Liver (tissue), 9 donors: ENCODE data around the gene MPV17. TPM values are rescaled to one million over a fixed set of nuclear protein-coding genes. Genes with fewer than 3 reads are reported as not detected.

ENCODE experiments used
- DNase-seq: peaks from one replicate; pipeline ENCODE4 v3.0.0-alpha.2; 2017; ENCODE audit warnings: low spot score
- H3K27ac ChIP-seq, 2 donors: one replicate each; pipeline ENCODE4 v1.7.0; 2013; ENCODE audit warnings: inconsistent platforms in 2 of 2, low read length in 2 of 2, control low read depth in 1 of 2, low read depth in 1 of 2, mild to moderate bottlenecking in 1 of 2
- H3K27me3 ChIP-seq, 4 donors: one replicate each; pipeline versions ENCODE4 v1.6.1 to v1.7.0; 2013; ENCODE audit warnings: low read length in 3 of 4, inconsistent platforms in 1 of 4, mild to moderate bottlenecking in 1 of 4, moderate library complexity in 1 of 4; ENCODE audit not compliant: control insufficient read depth in 4 of 4, insufficient read depth in 4 of 4
- H3K36me3 ChIP-seq, 4 donors: one replicate each; pipeline versions ENCODE4 v1.6.1 to v1.7.0; 2013; ENCODE audit warnings: low read length in 3 of 4, mild to moderate bottlenecking in 3 of 4, low read depth in 1 of 4, moderate library complexity in 1 of 4; ENCODE audit not compliant: control insufficient read depth in 4 of 4, insufficient read depth in 3 of 4
- H3K4me1 ChIP-seq, 4 donors: one replicate each; pipeline versions ENCODE4 v1.6.1 to v1.7.0; 2013; ENCODE audit warnings: low read length in 3 of 4, mild to moderate bottlenecking in 3 of 4, moderate library complexity in 1 of 4; ENCODE audit not compliant: control insufficient read depth in 4 of 4, insufficient read depth in 4 of 4
- H3K4me3 ChIP-seq, 3 donors: one replicate each; pipeline versions ENCODE4 v1.6.1 to v1.7.0; 2013; ENCODE audit warnings: low read length in 3 of 3, control low read depth in 1 of 3, low read depth in 1 of 3, mild to moderate bottlenecking in 1 of 3
- H3K9ac ChIP-seq, 2 donors: one replicate each; pipeline ENCODE4 v1.7.0; 2013; ENCODE audit warnings: low read length in 2 of 2, mild to moderate bottlenecking in 2 of 2, moderate library complexity in 2 of 2, control low read depth in 1 of 2, low read depth in 1 of 2
- H3K9me3 ChIP-seq, 4 donors: one replicate each; pipeline versions ENCODE4 v1.6.1 to v1.7.0; 2013; ENCODE audit warnings: low read length in 3 of 4; ENCODE audit not compliant: control insufficient read depth in 4 of 4
- EGR1 ChIP-seq, 2 donors: IDR thresholded peaks; 2 replicates each; pipeline ENCODE4 v1.6.1; 2016 to 2018; ENCODE audit warnings: antibody characterized with exemption in 2 of 2, low read depth in 2 of 2
- FOXA1 ChIP-seq: IDR thresholded peaks from 2 replicates; pipeline ENCODE4 v1.6.1; 2016; ENCODE audit warnings: antibody characterized with exemption
- GABPA ChIP-seq, 2 donors: IDR thresholded peaks in 1 of 2; conservative IDR thresholded peaks in 1 of 2; 2 replicates each; pipeline ENCODE4 v1.6.1; 2016; ENCODE audit warnings: antibody characterized with exemption in 2 of 2, mild to moderate bottlenecking in 1 of 2, moderate library complexity in 1 of 2
- HNF4A ChIP-seq, 2 donors: conservative IDR thresholded peaks; 2 replicates each; pipeline ENCODE4 v1.6.1; 2016; ENCODE audit warnings: antibody characterized with exemption in 2 of 2, mild to moderate bottlenecking in 2 of 2
- HNF4G ChIP-seq: IDR thresholded peaks from 2 replicates; pipeline ENCODE4 v1.6.1; 2016; ENCODE audit warnings: antibody characterized with exemption
- JUND ChIP-seq, 2 donors: IDR thresholded peaks; 2 replicates each; pipeline ENCODE4 v1.6.1; 2016; ENCODE audit warnings: antibody characterized with exemption in 2 of 2
- NR2F2 ChIP-seq: IDR thresholded peaks from 2 replicates; pipeline ENCODE4 v1.6.1; 2016; ENCODE audit warnings: antibody characterized with exemption
- RAD21 ChIP-seq, 2 donors: IDR thresholded peaks; 2 replicates each; pipeline ENCODE4 v1.6.1; 2016; ENCODE audit warnings: antibody characterized with exemption in 2 of 2, mild to moderate bottlenecking in 2 of 2
- RXRA ChIP-seq, 2 donors: IDR thresholded peaks; 2 replicates each; pipeline ENCODE4 v1.6.1; 2017 to 2018; ENCODE audit warnings: antibody characterized with exemption in 2 of 2, mild to moderate bottlenecking in 1 of 2
- SP1 ChIP-seq: IDR thresholded peaks from 2 replicates; pipeline ENCODE4 v1.6.1; 2018; ENCODE audit warnings: antibody characterized with exemption, mild to moderate bottlenecking
- TAF1 ChIP-seq: conservative IDR thresholded peaks from 2 replicates; pipeline ENCODE4 v1.6.1; 2016; ENCODE audit warnings: antibody characterized with exemption, mild to moderate bottlenecking
- WGBS: extraction: QIAGEN DNeasy Blood & Tissue Kit; methylation state at CpG from one replicate; pipeline ENCODE4 v1.1.7; 2013; 5-methylcytosine and 5-hydroxymethylcytosine counted together
- polyA plus RNA-seq, 2 donors: library from polyadenylated mRNA; stranded (reverse) in 1 of 2; unstranded in 1 of 2; fragments of 200-250 nt in 1 of 2; fragments of >200 nt in 1 of 2; fragmentation: Nextera tagmentation in 1 of 2; extraction: Ambion mirVana in 1 of 2; gene quantifications; one replicate each; pipeline versions ENCODE4 v1.2.1 to v1.2.3, GENCODE V29; 2013 to 2015
- total RNA-seq, 2 donors: library from RNA; depleted of rRNA; stranded (reverse); fragments of >200 nt; gene quantifications; one replicate each; pipeline ENCODE4 v1.2.3, GENCODE V29; 2014
- TF ChIP-seq, protein P1 (sequence below): fragments of 150-350 bp; IDR thresholded peaks from 2 replicates; pipeline ENCODE4 v1.5.1; 2017; ENCODE audit warnings: improper control_type of control experiment, low read depth, low read length; ENCODE audit not compliant: missing input control
- TF ChIP-seq, protein P2 (sequence below): IDR thresholded peaks from 2 replicates; pipeline ENCODE4 v1.6.1; 2016; ENCODE audit warnings: antibody characterized with exemption, mild to moderate bottlenecking
- TF ChIP-seq, protein P3 (sequence below): IDR thresholded peaks from 2 replicates; pipeline ENCODE4 v1.6.1; 2016; ENCODE audit warnings: antibody characterized with exemption
- TF ChIP-seq, protein P4 (sequence below): IDR thresholded peaks from 2 replicates; pipeline ENCODE4 v1.6.1; 2016; ENCODE audit warnings: antibody characterized with exemption
- donor health status: healthy.
- donor health status: healthy.
- donor health status: healthy.
- donor health status: healthy.
- donor health status: healthy.

Gene MPV17
- total and polyA plus RNA-seq, 4 donors, result 13.9 to 29.6 (median 21.8) TPM

DNA sequence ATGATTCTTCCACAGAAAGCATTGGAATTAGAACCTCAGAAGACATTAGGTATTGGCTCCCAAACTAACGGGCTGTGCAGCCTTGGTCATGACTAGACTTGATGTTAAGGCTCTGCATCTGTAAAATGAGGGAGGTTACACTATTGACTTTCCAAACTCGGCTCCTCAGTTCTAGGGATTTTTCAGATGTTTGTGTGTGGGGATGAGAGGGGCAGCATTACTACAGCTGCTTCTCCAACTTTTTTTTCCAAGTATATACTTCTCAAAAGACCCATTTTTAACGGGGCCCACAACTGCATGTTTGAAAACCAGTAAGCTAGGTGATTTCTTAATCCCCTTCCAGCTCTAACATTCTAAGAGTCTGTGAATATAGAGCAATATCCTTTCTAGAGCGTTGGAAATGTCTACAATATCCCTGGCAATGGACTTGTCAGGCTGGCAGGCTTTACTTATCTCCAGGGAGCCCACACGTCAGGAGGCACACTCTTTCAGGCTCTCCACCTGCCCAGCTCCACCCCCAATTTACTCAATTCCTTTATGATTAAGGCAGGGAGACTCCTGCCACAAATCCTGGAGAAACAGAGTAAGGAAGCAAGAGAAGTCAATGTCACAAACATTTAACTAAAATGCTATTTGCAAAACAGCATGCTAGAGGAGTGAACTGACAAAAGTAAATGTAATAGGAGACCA, 844 bp upstream of the MPV17 start:
- no peaks in the 10 kb centered on the region for H3K27me3 ChIP-seq
- peaks cover 6 to 25% (median 24%) of the 10 kb centered on the region in 4 donors for H3K36me3 ChIP-seq
- H3K9me3 ChIP-seq, result no peaks in the 10 kb centered on the region
- H3K9ac ChIP-seq, result peak overlapping the region; percentile 89 to 98
- peak overlapping the region; percentile 94 to 95 for H3K27ac ChIP-seq
- H3K4me3 ChIP-seq, result peak overlapping the region; percentile 79 to 94 (median 84)
- H3K4me1 ChIP-seq, result peaks cover 5 to 22% (median 15%) of the 10 kb centered on the region in 4 donors
- TF ChIP-seq, protein P1, sequence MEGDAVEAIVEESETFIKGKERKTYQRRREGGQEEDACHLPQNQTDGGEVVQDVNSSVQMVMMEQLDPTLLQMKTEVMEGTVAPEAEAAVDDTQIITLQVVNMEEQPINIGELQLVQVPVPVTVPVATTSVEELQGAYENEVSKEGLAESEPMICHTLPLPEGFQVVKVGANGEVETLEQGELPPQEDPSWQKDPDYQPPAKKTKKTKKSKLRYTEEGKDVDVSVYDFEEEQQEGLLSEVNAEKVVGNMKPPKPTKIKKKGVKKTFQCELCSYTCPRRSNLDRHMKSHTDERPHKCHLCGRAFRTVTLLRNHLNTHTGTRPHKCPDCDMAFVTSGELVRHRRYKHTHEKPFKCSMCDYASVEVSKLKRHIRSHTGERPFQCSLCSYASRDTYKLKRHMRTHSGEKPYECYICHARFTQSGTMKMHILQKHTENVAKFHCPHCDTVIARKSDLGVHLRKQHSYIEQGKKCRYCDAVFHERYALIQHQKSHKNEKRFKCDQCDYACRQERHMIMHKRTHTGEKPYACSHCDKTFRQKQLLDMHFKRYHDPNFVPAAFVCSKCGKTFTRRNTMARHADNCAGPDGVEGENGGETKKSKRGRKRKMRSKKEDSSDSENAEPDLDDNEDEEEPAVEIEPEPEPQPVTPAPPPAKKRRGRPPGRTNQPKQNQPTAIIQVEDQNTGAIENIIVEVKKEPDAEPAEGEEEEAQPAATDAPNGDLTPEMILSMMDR, result no peak
- no peak for TF ChIP-seq NR2F2
- TF ChIP-seq RXRA (IDR thresholded peaks at IDR 0.05), result no peak
- no peak for TF ChIP-seq RAD21 (IDR thresholded peaks at IDR 0.05)
- TF ChIP-seq HNF4G, result no peak
- TF ChIP-seq SP1, result no peak
- no peak for TF ChIP-seq GABPA (IDR thresholded peaks at IDR 0.05 in 1 of 2, conservative IDR thresholded peaks at IDR 0.05 in 1 of 2)
- no peak for TF ChIP-seq HNF4A (conservative IDR thresholded peaks at IDR 0.05)
- TF ChIP-seq, protein P2, sequence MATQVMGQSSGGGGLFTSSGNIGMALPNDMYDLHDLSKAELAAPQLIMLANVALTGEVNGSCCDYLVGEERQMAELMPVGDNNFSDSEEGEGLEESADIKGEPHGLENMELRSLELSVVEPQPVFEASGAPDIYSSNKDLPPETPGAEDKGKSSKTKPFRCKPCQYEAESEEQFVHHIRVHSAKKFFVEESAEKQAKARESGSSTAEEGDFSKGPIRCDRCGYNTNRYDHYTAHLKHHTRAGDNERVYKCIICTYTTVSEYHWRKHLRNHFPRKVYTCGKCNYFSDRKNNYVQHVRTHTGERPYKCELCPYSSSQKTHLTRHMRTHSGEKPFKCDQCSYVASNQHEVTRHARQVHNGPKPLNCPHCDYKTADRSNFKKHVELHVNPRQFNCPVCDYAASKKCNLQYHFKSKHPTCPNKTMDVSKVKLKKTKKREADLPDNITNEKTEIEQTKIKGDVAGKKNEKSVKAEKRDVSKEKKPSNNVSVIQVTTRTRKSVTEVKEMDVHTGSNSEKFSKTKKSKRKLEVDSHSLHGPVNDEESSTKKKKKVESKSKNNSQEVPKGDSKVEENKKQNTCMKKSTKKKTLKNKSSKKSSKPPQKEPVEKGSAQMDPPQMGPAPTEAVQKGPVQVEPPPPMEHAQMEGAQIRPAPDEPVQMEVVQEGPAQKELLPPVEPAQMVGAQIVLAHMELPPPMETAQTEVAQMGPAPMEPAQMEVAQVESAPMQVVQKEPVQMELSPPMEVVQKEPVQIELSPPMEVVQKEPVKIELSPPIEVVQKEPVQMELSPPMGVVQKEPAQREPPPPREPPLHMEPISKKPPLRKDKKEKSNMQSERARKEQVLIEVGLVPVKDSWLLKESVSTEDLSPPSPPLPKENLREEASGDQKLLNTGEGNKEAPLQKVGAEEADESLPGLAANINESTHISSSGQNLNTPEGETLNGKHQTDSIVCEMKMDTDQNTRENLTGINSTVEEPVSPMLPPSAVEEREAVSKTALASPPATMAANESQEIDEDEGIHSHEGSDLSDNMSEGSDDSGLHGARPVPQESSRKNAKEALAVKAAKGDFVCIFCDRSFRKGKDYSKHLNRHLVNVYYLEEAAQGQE, result no peak
- TF ChIP-seq, protein P3, sequence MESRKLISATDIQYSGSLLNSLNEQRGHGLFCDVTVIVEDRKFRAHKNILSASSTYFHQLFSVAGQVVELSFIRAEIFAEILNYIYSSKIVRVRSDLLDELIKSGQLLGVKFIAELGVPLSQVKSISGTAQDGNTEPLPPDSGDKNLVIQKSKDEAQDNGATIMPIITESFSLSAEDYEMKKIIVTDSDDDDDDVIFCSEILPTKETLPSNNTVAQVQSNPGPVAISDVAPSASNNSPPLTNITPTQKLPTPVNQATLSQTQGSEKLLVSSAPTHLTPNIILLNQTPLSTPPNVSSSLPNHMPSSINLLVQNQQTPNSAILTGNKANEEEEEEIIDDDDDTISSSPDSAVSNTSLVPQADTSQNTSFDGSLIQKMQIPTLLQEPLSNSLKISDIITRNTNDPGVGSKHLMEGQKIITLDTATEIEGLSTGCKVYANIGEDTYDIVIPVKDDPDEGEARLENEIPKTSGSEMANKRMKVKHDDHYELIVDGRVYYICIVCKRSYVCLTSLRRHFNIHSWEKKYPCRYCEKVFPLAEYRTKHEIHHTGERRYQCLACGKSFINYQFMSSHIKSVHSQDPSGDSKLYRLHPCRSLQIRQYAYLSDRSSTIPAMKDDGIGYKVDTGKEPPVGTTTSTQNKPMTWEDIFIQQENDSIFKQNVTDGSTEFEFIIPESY, result no peak
- TF ChIP-seq, protein P4, sequence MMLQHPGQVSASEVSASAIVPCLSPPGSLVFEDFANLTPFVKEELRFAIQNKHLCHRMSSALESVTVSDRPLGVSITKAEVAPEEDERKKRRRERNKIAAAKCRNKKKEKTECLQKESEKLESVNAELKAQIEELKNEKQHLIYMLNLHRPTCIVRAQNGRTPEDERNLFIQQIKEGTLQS, result no peak
- TF ChIP-seq TAF1, result no peak
- no peak for TF ChIP-seq FOXA1
- no peak for TF ChIP-seq EGR1 (IDR thresholded peaks at IDR 0.05; ENCODE audit: low read depth in 2 of 2)
- TF ChIP-seq JUND (IDR thresholded peaks at IDR 0.05), result no peak
- no peak for DNase-seq
- WGBS, result 17% methylated on average over 5 of the region's 5 CpGs
